AG04449 (cell line): ENCODE results near the gene CDX2.

ENCODE experiments used
- CTCF ChIA-PET: fragments of 350-600 bp; formaldehyde crosslinking; extraction: SDS; loops from one replicate; lab custom pipeline; 2021; ENCODE audit warnings: antibody characterized with exemption; lab: Yijun Ruan, JAX
- POLR2A ChIA-PET: fragments of 400-600, 350-600 bp; formaldehyde crosslinking; extraction: SDS; loops from one replicate; lab custom pipeline; 2020; ENCODE audit warnings: antibody characterized with exemption, inconsistent platforms; lab: Yijun Ruan, JAX
- DNase-seq: peaks from one replicate; pipeline ENCODE4 v3.0.0-alpha.2; 2010; ENCODE audit warnings: low read depth, low spot score
- H3K4me3 ChIP-seq: 2 replicates; pipeline ENCODE4 v1.5.1; 2011; ENCODE audit warnings: low read depth, mild to moderate bottlenecking, control low read depth, low read length
- CTCF ChIP-seq: IDR thresholded peaks from one replicate; pipeline ENCODE4 v1.5.1; 2011; ENCODE audit warnings: mild to moderate bottlenecking, moderate library complexity, low read length, control low read depth, inconsistent platforms; ENCODE audit not compliant: insufficient read depth; ENCODE audit errors: missing control alignments

CDX2 gene

DNA sequence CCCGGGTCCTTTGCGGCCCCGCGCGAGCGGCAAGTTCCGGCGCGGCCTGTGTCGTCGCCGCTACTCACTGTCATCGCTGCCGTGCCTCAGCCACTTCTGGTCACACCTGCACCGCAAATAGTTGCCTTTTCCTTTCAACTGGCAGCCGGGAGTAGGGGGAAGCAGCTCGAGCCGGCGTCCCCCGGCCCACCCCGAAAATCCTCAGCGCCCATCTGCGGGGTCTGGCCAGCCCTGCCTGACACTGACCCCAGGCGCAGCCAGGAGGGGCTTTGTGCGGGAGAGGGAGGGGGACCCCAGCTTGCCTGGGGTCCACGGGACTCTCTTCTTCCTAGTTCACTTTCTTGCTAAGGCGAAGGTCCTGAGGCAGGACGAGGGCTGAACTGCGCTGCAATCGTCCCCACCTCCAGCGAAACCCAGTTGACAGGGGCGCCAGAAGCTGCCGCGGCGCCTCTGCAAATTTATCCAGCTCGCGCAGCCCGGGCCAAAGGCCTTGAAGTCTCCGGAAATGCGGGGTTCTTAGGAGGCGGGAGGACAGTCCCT is 47.6 kb downstream of the CDX2 start:
- H3K4me3 ChIP-seq = peak overlapping the region; percentile 32
- POLR2A ChIA-PET = interaction anchor here (1.1 kb wide), 1 partner anchor 50 kb away, joined by 3 read pairs; no protein-coding TSS in a partner anchor
- CTCF ChIA-PET = interaction anchor here (1.3 to 1.9 kb wide), 2 partner anchors 32 to 35 kb away, joined by 3 to 10 read pairs; no protein-coding TSS in a partner anchor
- DNase-seq = no peak
- no peak for TF ChIP-seq CTCF

GRCh38 chr13:27920677-27921420 is 48.3 kb downstream of the CDX2 start:
- H3K4me3 ChIP-seq = peak overlapping the region; percentile 32
- no peak for DNase-seq
- ChIA-PET POLR2A (interaction anchor here (1.1 kb wide), 1 partner anchor 50 kb away, joined by 3 read pairs; no protein-coding TSS in a partner anchor), CTCF (interaction anchor here (1.3 to 1.9 kb wide), 2 partner anchors 33 to 36 kb away, joined by 3 to 10 read pairs; no protein-coding TSS in a partner anchor)
- no peak for TF ChIP-seq CTCF

GRCh38 chr13:27919934-27920676 is 49.0 kb downstream of the CDX2 start, which contains the start of gene PDX1:
PDX1 (plus strand) TSS chr13:27920000; CDS start chr13:27920139, 139 bp downstream.
- ChIA-PET POLR2A (interaction anchor here (0.6 kb wide), 1 partner anchor 14 kb away, joined by 3 read pairs; no protein-coding TSS in a partner anchor), CTCF (interaction anchor here (0.9 to 1.9 kb wide), 3 partner anchors 32 to 37 kb away, joined by 3 to 10 read pairs (median 3); no protein-coding TSS in a partner anchor)
- no peak for DNase-seq
- TF ChIP-seq CTCF = no peak
- peak within 1 kb of the TSS; percentile 32; the same call in 1 of the 2 replicates for H3K4me3 ChIP-seq

DNA sequence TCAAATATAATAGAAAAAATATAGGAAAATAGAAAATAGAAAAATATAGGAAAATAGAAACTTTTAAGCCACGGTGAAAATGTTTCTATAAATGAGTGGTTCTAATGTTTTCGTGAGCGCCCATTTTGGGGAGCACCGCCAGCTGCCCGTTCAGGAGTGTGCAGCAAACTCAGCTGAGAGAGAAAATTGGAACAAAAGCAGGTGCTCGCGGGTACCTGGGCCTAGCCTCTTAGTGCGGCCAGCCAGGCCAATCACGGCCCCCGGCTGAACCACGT is 49.5 kb downstream of the CDX2 start:
- DNase-seq = no peak
- H3K4me3 ChIP-seq = no peak overlapping the region
- no peak for TF ChIP-seq CTCF
- POLR2A ChIA-PET = interaction anchor here (0.6 kb wide), 1 partner anchor 13 kb away, joined by 3 read pairs; no protein-coding TSS in a partner anchor
- CTCF ChIA-PET = interaction anchor here (0.9 kb wide), 1 partner anchor 32 kb away, joined by 3 read pairs; no protein-coding TSS in a partner anchor

- ChIA-PET CTCF (interaction anchor here (0.9 kb wide), 1 partner anchor 33 kb away, joined by 3 read pairs; no protein-coding TSS in a partner anchor), POLR2A (interaction anchor here (0.6 kb wide), 1 partner anchor 13 kb away, joined by 3 read pairs; no protein-coding TSS in a partner anchor)
- DNase-seq = no peak
- TF ChIP-seq CTCF = no peak
- no peak overlapping the region for H3K4me3 ChIP-seq
Measured at GRCh38 chr13:27918918-27919658, 50.0 kb downstream of the CDX2 start.
